Measurements from ENCODE around the gene NOX4.

NOX4 gene

GRCh38 chr11:89521294-89521693 is 30.1 kb upstream of the NOX4 start:
- TF ChIP-seq ZNF274 (IDR thresholded peaks at IDR 0.05; ENCODE audit: low read depth, low read length), result no peak
- no peak for TF ChIP-seq YY1 (IDR thresholded peaks at IDR 0.05; ENCODE audit: insufficient read depth, insufficient read length)
- TF ChIP-seq SUZ12 (IDR thresholded peaks at IDR 0.05; ENCODE audit: extremely low read depth, insufficient read depth, insufficient read length), result no peak
- no peaks in the 10 kb centered on the region for H3K36me3 ChIP-seq (ENCODE audit: insufficient read depth, insufficient read length, low read length)
- H3K9me3 ChIP-seq (ENCODE audit: insufficient read depth, low read length), result no peaks in the 10 kb centered on the region
- DNase-seq (ENCODE audit: low read depth, low spot score), result no peak
- no peaks in the 10 kb centered on the region for H3K4me1 ChIP-seq (ENCODE audit: insufficient read depth, insufficient read length)
- H3K9ac ChIP-seq (ENCODE audit: insufficient read length, low read depth), result no peak overlapping the region
- no peak overlapping the region for H3K4me3 ChIP-seq (ENCODE audit: insufficient read length, low read depth)
- H3K27me3 ChIP-seq (ENCODE audit: insufficient read depth, insufficient read length), result no peaks in the 10 kb centered on the region

- no peak for TF ChIP-seq YY1 (IDR thresholded peaks at IDR 0.05; ENCODE audit: insufficient read depth, insufficient read length)
- TF ChIP-seq SUZ12 (IDR thresholded peaks at IDR 0.05; ENCODE audit: extremely low read depth, insufficient read depth, insufficient read length), result no peak
- TF ChIP-seq ZNF274 (IDR thresholded peaks at IDR 0.05; ENCODE audit: low read depth, low read length), result no peak
- no peak for DNase-seq (ENCODE audit: low read depth, low spot score)
Measured at GRCh38 chr11:89516496-89516895, 25.3 kb upstream of the NOX4 start.

GRCh38 chr11:89508544-89508943 is 17.4 kb upstream of the NOX4 start:
- Histone ChIP-seq H3K36me3 (ENCODE audit: insufficient read depth, insufficient read length, low read length) (no peaks in the 10 kb centered on the region), H3K9me3 (ENCODE audit: insufficient read depth, low read length) (no peaks in the 10 kb centered on the region), H3K27me3 (ENCODE audit: insufficient read depth, insufficient read length) (no peaks in the 10 kb centered on the region), H3K4me1 (ENCODE audit: insufficient read depth, insufficient read length) (no peaks in the 10 kb centered on the region), H3K4me3 (ENCODE audit: insufficient read length, low read depth) (no peak overlapping the region), H3K9ac (ENCODE audit: insufficient read length, low read depth) (no peak overlapping the region)
- TF ChIP-seq YY1 (IDR thresholded peaks at IDR 0.05; ENCODE audit: insufficient read depth, insufficient read length) (no peak), SUZ12 (IDR thresholded peaks at IDR 0.05; ENCODE audit: extremely low read depth, insufficient read depth, insufficient read length) (no peak), ZNF274 (IDR thresholded peaks at IDR 0.05; ENCODE audit: low read depth, low read length) (no peak)
- no peak for DNase-seq (ENCODE audit: low read depth, low spot score)

More at GRCh38 chr11:89516496-89516895, 25.3 kb upstream of the NOX4 start:
- no peaks in the 10 kb centered on the region; the same call in 1 of the 2 replicates for H3K9me3 ChIP-seq (ENCODE audit: insufficient read depth, low read length)
- H3K9ac ChIP-seq (ENCODE audit: insufficient read length, low read depth), result no peak overlapping the region
- H3K36me3 ChIP-seq (ENCODE audit: insufficient read depth, insufficient read length, low read length), result no peaks in the 10 kb centered on the region
- H3K4me1 ChIP-seq (ENCODE audit: insufficient read depth, insufficient read length), result no peaks in the 10 kb centered on the region
- no peak overlapping the region for H3K4me3 ChIP-seq (ENCODE audit: insufficient read length, low read depth)
- no peaks in the 10 kb centered on the region for H3K27me3 ChIP-seq (ENCODE audit: insufficient read depth, insufficient read length)

- TF ChIP-seq ZNF274 (IDR thresholded peaks at IDR 0.05; ENCODE audit: low read depth, low read length) (no peak), SUZ12 (IDR thresholded peaks at IDR 0.05; ENCODE audit: extremely low read depth, insufficient read depth, insufficient read length) (no peak)
- Histone ChIP-seq H3K4me3 (ENCODE audit: insufficient read length, low read depth) (no peak overlapping the region), H3K9ac (ENCODE audit: insufficient read length, low read depth) (no peak overlapping the region), H3K9me3 (ENCODE audit: insufficient read depth, low read length) (no peaks in the 10 kb centered on the region), H3K27me3 (ENCODE audit: insufficient read depth, insufficient read length) (no peaks in the 10 kb centered on the region), H3K36me3 (ENCODE audit: insufficient read depth, insufficient read length, low read length) (no peaks in the 10 kb centered on the region), H3K4me1 (ENCODE audit: insufficient read depth, insufficient read length) (no peaks in the 10 kb centered on the region)
- no peak for DNase-seq (ENCODE audit: low read depth, low spot score)
Measured at GRCh38 chr11:89504270-89504669, 13.1 kb upstream of the NOX4 start.

GRCh38 chr11:89503422-89503821 is 12.2 kb upstream of the NOX4 start:
- Histone ChIP-seq H3K9ac (ENCODE audit: insufficient read length, low read depth) (no peak overlapping the region), H3K27me3 (ENCODE audit: insufficient read depth, insufficient read length) (no peaks in the 10 kb centered on the region), H3K4me3 (ENCODE audit: insufficient read length, low read depth) (no peak overlapping the region), H3K36me3 (ENCODE audit: insufficient read depth, insufficient read length, low read length) (no peaks in the 10 kb centered on the region), H3K9me3 (ENCODE audit: insufficient read depth, low read length) (0 out of 2 replicates have a peak, but pooled peaks cover 6% of the 10 kb centered on the region), H3K4me1 (ENCODE audit: insufficient read depth, insufficient read length) (no peaks in the 10 kb centered on the region)
- DNase-seq (ENCODE audit: low read depth, low spot score), result no peak
- TF ChIP-seq SUZ12 (IDR thresholded peaks at IDR 0.05; ENCODE audit: extremely low read depth, insufficient read depth, insufficient read length) (no peak), YY1 (IDR thresholded peaks at IDR 0.05; ENCODE audit: insufficient read depth, insufficient read length) (no peak), ZNF274 (IDR thresholded peaks at IDR 0.05; ENCODE audit: low read depth, low read length) (no peak)

GRCh38 chr11:89502301-89502700 is 11.1 kb upstream of the NOX4 start:
- no peaks in the 10 kb centered on the region for H3K27me3 ChIP-seq (ENCODE audit: insufficient read depth, insufficient read length)
- no peaks in the 10 kb centered on the region for H3K36me3 ChIP-seq (ENCODE audit: insufficient read depth, insufficient read length, low read length)
- no peaks in the 10 kb centered on the region for H3K4me1 ChIP-seq (ENCODE audit: insufficient read depth, insufficient read length)
- H3K9me3 ChIP-seq (ENCODE audit: insufficient read depth, low read length), result 0 out of 2 replicates have a peak, but pooled peaks cover 6% of the 10 kb centered on the region
- H3K9ac ChIP-seq (ENCODE audit: insufficient read length, low read depth), result no peak overlapping the region
- H3K4me3 ChIP-seq (ENCODE audit: insufficient read length, low read depth), result no peak overlapping the region
- no peak for TF ChIP-seq SUZ12 (IDR thresholded peaks at IDR 0.05; ENCODE audit: extremely low read depth, insufficient read depth, insufficient read length)
- TF ChIP-seq ZNF274 (IDR thresholded peaks at IDR 0.05; ENCODE audit: low read depth, low read length), result no peak
- TF ChIP-seq YY1 (IDR thresholded peaks at IDR 0.05; ENCODE audit: insufficient read depth, insufficient read length), result no peak
- DNase-seq (ENCODE audit: low read depth, low spot score), result no peak

- DNase-seq (ENCODE audit: low read depth, low spot score), result no peak
- Histone ChIP-seq H3K4me3 (ENCODE audit: insufficient read length, low read depth) (no peak overlapping the region), H3K36me3 (ENCODE audit: insufficient read depth, insufficient read length, low read length) (no peaks in the 10 kb centered on the region), H3K4me1 (ENCODE audit: insufficient read depth, insufficient read length) (no peaks in the 10 kb centered on the region), H3K9ac (ENCODE audit: insufficient read length, low read depth) (no peak overlapping the region), H3K27me3 (ENCODE audit: insufficient read depth, insufficient read length) (no peaks in the 10 kb centered on the region), H3K9me3 (ENCODE audit: insufficient read depth, low read length) (0 out of 2 replicates have a peak, but pooled peaks cover 6% of the 10 kb centered on the region)
- TF ChIP-seq ZNF274 (IDR thresholded peaks at IDR 0.05; ENCODE audit: low read depth, low read length) (no peak), SUZ12 (IDR thresholded peaks at IDR 0.05; ENCODE audit: extremely low read depth, insufficient read depth, insufficient read length) (no peak), YY1 (IDR thresholded peaks at IDR 0.05; ENCODE audit: insufficient read depth, insufficient read length) (no peak)
Measured at GRCh38 chr11:89500336-89500735, 9.2 kb upstream of the NOX4 start.

All from NT2/D1 (cell line).